GM21737 (cell line): ENCODE measurements around the gene PHF19.

Source experiments
- ATAC-seq: cut with Tn5 transposase; IDR thresholded peaks from one replicate; pipeline ENCODE4 v1.9.1; 2021; ENCODE audit warnings: mild to moderate bottlenecking, moderate library complexity; ENCODE audit not compliant: unreplicated experiment

PHF19 gene

GRCh38 chr9:120892748-120893610, 16.0 kb upstream of the PHF19 start:
- ATAC-seq, result peak; percentile 56

GRCh38 chr9:120891884-120892747, 15.1 kb upstream of the PHF19 start:
- ATAC-seq, result peak; percentile 32

- ATAC-seq, result no peak
Measured at GRCh38 chr9:120891245-120891883, 14.4 kb upstream of the PHF19 start.

GRCh38 chr9:120890320-120891244, 13.6 kb upstream of the PHF19 start:
- ATAC-seq, result no peak

- ATAC-seq, result no peak
Measured at GRCh38 chr9:120889606-120890271, 12.8 kb upstream of the PHF19 start.

- ATAC-seq, result no peak
Measured at GRCh38 chr9:120888626-120889025, 11.6 kb upstream of the PHF19 start.

- no peak for ATAC-seq
Measured at GRCh38 chr9:120886490-120886967, 9.5 kb upstream of the PHF19 start.

- no peak for ATAC-seq
Measured at GRCh38 chr9:120885958-120886357, 9.0 kb upstream of the PHF19 start.

GRCh38 chr9:120885457-120885856, 8.5 kb upstream of the PHF19 start:
- ATAC-seq, result no peak

GRCh38 chr9:120883608-120883996, 6.6 kb upstream of the PHF19 start:
- ATAC-seq, result no peak

- ATAC-seq, result no peak
Measured at GRCh38 chr9:120882935-120883607, 6.1 kb upstream of the PHF19 start.

- no peak for ATAC-seq
Measured at GRCh38 chr9:120879446-120879845, 2.5 kb upstream of the PHF19 start.

GRCh38 chr9:120878188-120879130, 1.5 kb upstream of the PHF19 start:
- no peak for ATAC-seq

GRCh38 chr9:120877276-120878034, 467 bp upstream of the PHF19 start:
- peak; percentile 32 for ATAC-seq

- peak; percentile 54 for ATAC-seq
Measured at GRCh38 chr9:120875954-120876841, 790 bp downstream of the PHF19 start.

- no peak for ATAC-seq
Measured at GRCh38 chr9:120875643-120875953, 1.4 kb downstream of the PHF19 start.
